A549 (cell line): ENCODE measurements around the gene MED17. TPM values are rescaled to one million over a fixed set of nuclear protein-coding genes. Genes with fewer than 3 reads are reported as not detected.

Experiments
- ATAC-seq, 2 experiments: fragments of 200-7000 bp in 1 of 2; fragments of >200 bp in 1 of 2; cut with Nextera tagmentation in 1 of 2; cut with Tn5 transposase in 1 of 2; 3 replicates each; pipeline versions ENCODE4 v1.8.0 to v1.9.1; 2018 to 2020; ENCODE audit warnings: mild to moderate bottlenecking in 1 of 2, moderate library complexity in 1 of 2
- CTCF ChIA-PET: fragments of 300-600 bp; sonication (Branson Sonifier 250); formaldehyde crosslinking; extraction: SDS; loops from one replicate; lab custom pipeline; 2021; ENCODE audit warnings: antibody characterized with exemption, inconsistent platforms; lab: Yijun Ruan, JAX
- POLR2A ChIA-PET: fragments of 350-600 bp; formaldehyde crosslinking; extraction: SDS; loops from one replicate; lab custom pipeline; 2021; ENCODE audit warnings: antibody characterized with exemption, inconsistent platforms; lab: Yijun Ruan, JAX
- DNase-seq, 2 experiments: peaks; one replicate each; pipeline versions ENCODE4 v3.0.0 to v3.0.0-alpha.2; 2011 to 2016; ENCODE audit warnings: low read depth in 1 of 2, low spot score in 1 of 2
- FAIRE-seq: peaks from 2 replicates; lab custom pipeline; 2011; peaks lifted over from hg19 to GRCh38; lab: Jason Lieb, UNC
- H3K27ac ChIP-seq, 2 experiments: fragments of >200 bp; sonication (Bioruptor Twin); formaldehyde crosslinking; 3 replicates each; pipeline ENCODE4 v1.5.1; 2016 to 2017
- H3K4me1 ChIP-seq: fragments of >200 bp; sonication (Bioruptor Twin); formaldehyde crosslinking; 3 replicates; pipeline ENCODE4 v1.6.1; 2016
- H3K4me2 ChIP-seq: fragments of >200 bp; sonication (Bioruptor Twin); formaldehyde crosslinking; 3 replicates; pipeline ENCODE4 v1.6.1; 2016
- H3K4me3 ChIP-seq: fragments of >200 bp; sonication (Bioruptor Twin); formaldehyde crosslinking; 3 replicates; pipeline ENCODE4 v1.5.1; 2016
- H3K9me3 ChIP-seq: fragments of >200 bp; sonication (Bioruptor Twin); formaldehyde crosslinking; 3 replicates; pipeline ENCODE4 v1.6.1; 2016
- CBX8 ChIP-seq: fragments of 200-600 bp; sonication (generic); IDR thresholded peaks from 2 replicates; pipeline ENCODE4 v1.6.1; 2016
- CHD4 ChIP-seq: fragments of 200-600 bp; sonication (generic); IDR thresholded peaks from 2 replicates; pipeline ENCODE4 v1.6.1; 2016; ENCODE audit warnings: antibody characterized with exemption, mild to moderate bottlenecking, borderline replicate concordance
- EHMT2 ChIP-seq: fragments of 200-600 bp; sonication (generic); IDR thresholded peaks from 2 replicates; pipeline ENCODE4 v1.6.1; 2016; ENCODE audit warnings: antibody characterized with exemption, low read depth, mild to moderate bottlenecking, moderate library complexity
- ESRRA ChIP-seq: fragments of 150-350 bp; IDR thresholded peaks from 2 replicates; pipeline ENCODE4 v1.6.1; 2014; ENCODE audit warnings: mild to moderate bottlenecking, low read length, borderline replicate concordance
- FOSB ChIP-seq: fragments of 250-450 bp; sonication (Bioruptor Pico); IDR thresholded peaks from 2 replicates; pipeline ENCODE4 v1.5.0; 2020; ENCODE audit warnings: mild to moderate bottlenecking, moderate library complexity
- FOSL2 ChIP-seq, 2 experiments: fragments of 450-650 bp in 1 of 2; fragments of >200 bp in 1 of 2; sonication (Bioruptor Twin) in 1 of 2; formaldehyde crosslinking; IDR thresholded peaks; 2 replicates each; pipeline versions ENCODE4 v1.5.0 to v1.6.1; 2016 to 2020; ENCODE audit warnings: mild to moderate bottlenecking in 1 of 2, moderate library complexity in 1 of 2
- HOXB13 ChIP-seq: fragments of 250-450 bp; sonication (Bioruptor Pico); IDR thresholded peaks from 2 replicates; pipeline ENCODE4 v1.5.0; 2020; ENCODE audit warnings: low read depth, mild to moderate bottlenecking, moderate library complexity
- JUN ChIP-seq, 2 experiments: fragments of >200 bp; sonication (Bioruptor Twin); formaldehyde crosslinking; IDR thresholded peaks; 2 replicates in 1 of 2; 3 replicates in 1 of 2; pipeline ENCODE4 v1.6.1; 2016 to 2017
- KDM5A ChIP-seq: fragments of 200-600 bp; sonication (generic); IDR thresholded peaks from 2 replicates; pipeline ENCODE4 v1.6.1; 2016; ENCODE audit warnings: antibody characterized with exemption, mild to moderate bottlenecking
- MAZ ChIP-seq: fragments of 150-350 bp; IDR thresholded peaks from 2 replicates; pipeline ENCODE4 v1.6.1; 2014; ENCODE audit warnings: antibody characterized with exemption, low read depth, low read length, borderline replicate concordance
- NFE2L2 ChIP-seq: fragments of 150-350 bp; conservative IDR thresholded peaks from 2 replicates; pipeline ENCODE4 v1.6.1; 2014; ENCODE audit warnings: low read length
- NPAS2 ChIP-seq: fragments of 250-450 bp; sonication (Bioruptor Pico); IDR thresholded peaks from 2 replicates; pipeline ENCODE4 v1.8.0; 2022; ENCODE audit warnings: mild to moderate bottlenecking, moderate library complexity, borderline replicate concordance
- NR3C1 ChIP-seq: fragments of >200 bp; sonication (Bioruptor Twin); formaldehyde crosslinking; IDR thresholded peaks from 3 replicates; pipeline ENCODE4 v1.6.1; 2017
- PHF8 ChIP-seq: fragments of 200-600 bp; sonication (generic); IDR thresholded peaks from 2 replicates; pipeline ENCODE4 v1.6.1; 2016; ENCODE audit warnings: low read depth, mild to moderate bottlenecking, antibody characterized with exemption, moderate library complexity, borderline replicate concordance
- RCOR1 ChIP-seq: fragments of 150-350 bp; IDR thresholded peaks from 2 replicates; pipeline ENCODE4 v1.6.1; 2014; ENCODE audit warnings: antibody characterized with exemption, low read length, low read depth
- REST ChIP-seq: fragments of 200-600 bp; sonication (generic); IDR thresholded peaks from 2 replicates; pipeline ENCODE4 v1.6.1; 2016; ENCODE audit warnings: antibody characterized with exemption, mild to moderate bottlenecking, moderate library complexity
- SREBF2 ChIP-seq: fragments of 450-650 bp; IDR thresholded peaks from 2 replicates; pipeline ENCODE4 v1.6.1; 2014; ENCODE audit warnings: mild to moderate bottlenecking, moderate library complexity
- TFCP2L1 ChIP-seq: fragments of 250-450 bp; sonication (Bioruptor Pico); IDR thresholded peaks from 2 replicates; pipeline ENCODE4 v1.5.0; 2021; ENCODE audit warnings: mild to moderate bottlenecking
- TP53 ChIP-seq: fragments of 250-450 bp; sonication (Bioruptor Pico); IDR thresholded peaks from 2 replicates; pipeline ENCODE4 v1.5.0; 2021; ENCODE audit warnings: mild to moderate bottlenecking, moderate library complexity
- ZFP36 ChIP-seq: fragments of 450-650 bp; IDR thresholded peaks from 2 replicates; pipeline ENCODE4 v1.6.1; 2014; ENCODE audit warnings: borderline replicate concordance; ENCODE audit not compliant: partially characterized antibody
- WGBS: methylation state at CpG from one replicate; pipeline ENCODE4 v1.1.6; 2017; ENCODE audit errors: missing lambda C conversion rate; 5-methylcytosine and 5-hydroxymethylcytosine counted together
- polyA plus RNA-seq, 4 experiments: library from polyadenylated mRNA; depleted of rRNA in 3 of 4; stranded (reverse); fragments of >200 nt; fragmentation: RNase III in 1 of 4; extraction: RNeasy Plus Mini Kit Qiagen cat#74134 plus additional on column Dnase treatment in 1 of 4; gene quantifications; 2 replicates in 3 of 4; 3 replicates in 1 of 4; pipeline ENCODE4 v1.2.3, GENCODE V29; 2011 to 2017
- TF ChIP-seq, protein P1 (sequence below): fragments of >200 bp; sonication (Bioruptor Twin); formaldehyde crosslinking; IDR thresholded peaks from 2 replicates; pipeline ENCODE4 v1.6.1; 2016
- TF ChIP-seq, protein P2 (sequence below): fragments of >200 bp; sonication (Bioruptor Twin); formaldehyde crosslinking; IDR thresholded peaks from 3 replicates; pipeline ENCODE4 v1.6.1; 2016

The MED17 gene
- polyA plus RNA-seq, 2 of the 4 experiments (the other 2 are of a cell fraction) = 16.2 to 20.3 TPM

DNA sequence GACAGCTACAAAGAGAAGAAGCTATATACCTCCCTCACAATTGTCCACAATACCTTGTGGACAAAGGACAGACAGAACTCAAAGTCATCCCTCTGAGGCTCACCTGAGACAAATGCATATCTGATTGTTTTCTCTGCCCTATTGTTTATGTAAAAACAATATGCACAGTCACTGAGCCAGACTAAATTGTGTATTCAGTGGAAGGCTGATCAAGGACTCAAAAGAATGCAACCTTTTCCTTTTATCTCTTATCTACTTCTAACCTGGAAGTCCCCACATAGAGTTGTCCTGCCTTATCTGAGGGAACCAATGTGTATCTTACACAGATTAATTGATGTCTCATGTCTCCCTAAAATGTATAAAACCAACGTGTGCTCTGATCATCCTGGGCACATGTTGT lies 13.9 kb upstream of the MED17 start:
- Histone ChIP-seq H3K4me3 (no peak overlapping the region), H3K9me3 (no peaks in the 10 kb centered on the region), H3K4me1 (no peaks in the 10 kb centered on the region), H3K27ac (no peak overlapping the region), H3K4me2 (no peak overlapping the region)
- DNase-seq (no peak), FAIRE-seq (no peak), ATAC-seq (no peak)
- TF ChIP-seq REST (no peak), CBX8 (no peak), NFE2L2 (no peak), NR3C1 (no peak), MAZ (no peak), TP53 (CRISPR knock-in tag) (no peak), FOSL2 (IDR thresholded peaks at IDR 0.05) (no peak), FOSL2 (CRISPR knock-in tag; IDR thresholded peaks at IDR 0.05) (no peak), RCOR1 (no peak), KDM5A (no peak), CHD4 (no peak), HOXB13 (CRISPR knock-in tag) (no peak), ESRRA (no peak), ZFP36 (no peak), NPAS2 (CRISPR knock-in tag) (no peak), TFCP2L1 (CRISPR knock-in tag) (no peak)
- TF ChIP-seq, protein P1, sequence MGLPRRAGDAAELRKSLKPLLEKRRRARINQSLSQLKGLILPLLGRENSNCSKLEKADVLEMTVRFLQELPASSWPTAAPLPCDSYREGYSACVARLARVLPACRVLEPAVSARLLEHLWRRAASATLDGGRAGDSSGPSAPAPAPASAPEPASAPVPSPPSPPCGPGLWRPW = no peak
- CTCF ChIA-PET = interaction anchor here (0.9 kb wide), 1 partner anchor 10 kb away, joined by 3 read pairs; no protein-coding TSS in a partner anchor
- POLR2A ChIA-PET = no interaction called here
- WGBS = 43% methylated on average over 1 of the region's 1 CpG

DNA sequence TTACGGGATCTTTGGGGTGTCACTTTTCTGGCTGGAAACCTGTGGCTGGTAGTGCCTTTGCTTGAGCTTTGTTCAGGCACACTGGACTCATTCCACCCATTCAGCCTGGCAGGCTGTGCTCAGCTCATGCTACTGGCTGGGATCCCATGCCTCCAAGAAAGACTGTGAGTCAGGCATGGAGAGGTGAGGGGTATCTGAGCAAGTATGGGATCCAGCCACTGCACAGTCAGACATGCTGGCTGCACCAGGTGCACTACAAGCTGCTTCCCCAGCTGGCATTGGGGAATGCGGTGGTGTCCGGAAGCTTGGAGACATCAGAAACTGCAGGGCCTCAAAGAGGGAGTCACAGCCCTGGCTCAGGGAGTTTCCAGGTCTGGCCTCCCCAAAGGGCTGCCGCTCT lies 12.0 kb upstream of the MED17 start:
- no peak for ATAC-seq
- no peaks in the 10 kb centered on the region for H3K9me3 ChIP-seq
- H3K27ac ChIP-seq = no peak overlapping the region
- no peak overlapping the region for H3K4me2 ChIP-seq
- TF ChIP-seq MAZ = no peak
- no peak for TF ChIP-seq EHMT2
- TF ChIP-seq JUN (IDR thresholded peaks at IDR 0.05) = no peak
- no peak for TF ChIP-seq SREBF2
- no peak for TF ChIP-seq PHF8
- no peak for TF ChIP-seq ESRRA
- no peak for TF ChIP-seq FOSB (CRISPR knock-in tag)
- TF ChIP-seq, protein P2, sequence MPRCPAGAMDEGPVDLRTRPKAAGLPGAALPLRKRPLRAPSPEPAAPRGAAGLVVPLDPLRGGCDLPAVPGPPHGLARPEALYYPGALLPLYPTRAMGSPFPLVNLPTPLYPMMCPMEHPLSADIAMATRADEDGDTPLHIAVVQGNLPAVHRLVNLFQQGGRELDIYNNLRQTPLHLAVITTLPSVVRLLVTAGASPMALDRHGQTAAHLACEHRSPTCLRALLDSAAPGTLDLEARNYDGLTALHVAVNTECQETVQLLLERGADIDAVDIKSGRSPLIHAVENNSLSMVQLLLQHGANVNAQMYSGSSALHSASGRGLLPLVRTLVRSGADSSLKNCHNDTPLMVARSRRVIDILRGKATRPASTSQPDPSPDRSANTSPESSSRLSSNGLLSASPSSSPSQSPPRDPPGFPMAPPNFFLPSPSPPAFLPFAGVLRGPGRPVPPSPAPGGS = no peak
- WGBS = 90% methylated on average over 3 of the region's 4 CpGs
- ChIA-PET POLR2A (no interaction called here), CTCF (interaction anchor here (2.0 kb wide), 1 partner anchor 12 kb away, joined by 6 read pairs; the partner anchor contains the start of gene MED17)
- H3K4me3 ChIP-seq = no peak overlapping the region
- no peak for FAIRE-seq
- no peak for DNase-seq
- H3K4me1 ChIP-seq = no peaks in the 10 kb centered on the region
